Mammary epithelial cell (primary cell): ENCODE data around the gene ACOX1.

Experiments used
- CTCF ChIP-seq, 2 donors: IDR thresholded peaks in 1 of 2; conservative IDR thresholded peaks in 1 of 2; 2 replicates each; pipeline ENCODE4 v1.5.1; 2011 to 2012; ENCODE audit warnings: inconsistent platforms in 2 of 2, low read length in 2 of 2, mild to moderate bottlenecking in 2 of 2, control low read depth in 1 of 2, low read depth in 1 of 2; ENCODE audit not compliant: insufficient read depth in 1 of 2; ENCODE audit errors: extremely low read depth in 1 of 2
- EZH2 ChIP-seq: IDR thresholded peaks from 2 replicates; pipeline ENCODE4 v1.6.1; 2012; ENCODE audit warnings: low read length, inconsistent platforms, borderline replicate concordance

GRCh38 chr17:75917141-75917916, 61.6 kb downstream of the ACOX1 start:
- TF ChIP-seq CTCF (conservative IDR thresholded peaks at IDR 0.05 in 1 of 2, IDR thresholded peaks at IDR 0.05 in 1 of 2; ENCODE audit: extremely low read depth in 1 of 2, insufficient read depth in 1 of 2, low read depth in 1 of 2, low read length in 2 of 2) (no peak), EZH2 (no peak)
